Adrenal gland (tissue), 5 donors: ENCODE measurements around the gene CCT2.

ENCODE experiments used
- CTCF ChIP-seq, 6 experiments: fragments of 450-650 bp in 4 of 6; fragments of 200-600 bp in 2 of 6; sonication (generic) in 1 of 6; IDR thresholded peaks; 1 replicate in 5 of 6; 2 replicates in 1 of 6; pipeline versions ENCODE4 v1.5.1 to v1.8.0; 2016 to 2021; ENCODE audit warnings: antibody characterized with exemption in 6 of 6, mild to moderate bottlenecking in 2 of 6, moderate library complexity in 1 of 6
- POLR2A ChIP-seq, 2 donors: fragments of 450-650 bp; IDR thresholded peaks; one replicate each; pipeline ENCODE4 v1.6.1; 2017; ENCODE audit warnings: antibody characterized with exemption in 2 of 2, mild to moderate bottlenecking in 2 of 2, moderate library complexity in 1 of 2
- donor health status: DM: no; HTN: no; CAD: no.

- TF ChIP-seq CTCF (IDR thresholded peaks at IDR 0.05) (peak; percentile 70 to 85 (median 80)), POLR2A (IDR thresholded peaks at IDR 0.05) (no peak)
Observed at GRCh38 chr12:69570545-69571399, 14.5 kb upstream of the CCT2 start.
